ENCODE data around the gene FILIP1. TPM values are rescaled to one million over a fixed set of nuclear protein-coding genes. Genes with fewer than 3 reads are reported as not detected.
A peak's percentile ranks its signal among the peaks of the same experiment; 100 is the strongest.

Gene FILIP1
- total and polyA plus RNA-seq, 8 donors: 14.4 to 45.2 (median 32.5) TPM

- TF ChIP-seq CTCF (IDR thresholded peaks at IDR 0.05): no peak
- ATAC-seq (no peak), DNase-seq (no peak)
- H3K27ac ChIP-seq: no peak overlapping the region
- H3K27me3 ChIP-seq: no peaks in the 10 kb centered on the region
- intact Hi-C loops (cut with DNase I): no loop called here
- H3K4me3 ChIP-seq: no peak overlapping the region
- H3K36me3 ChIP-seq: no peaks in the 10 kb centered on the region
- no peaks in the 10 kb centered on the region for H3K4me1 ChIP-seq
- no peaks in the 10 kb centered on the region for H3K9me3 ChIP-seq
Observed at GRCh38 chr6:75386050-75386770, 107.4 kb downstream of the FILIP1 start.

GRCh38 chr6:75384116-75384515 lies 109.5 kb downstream of the FILIP1 start:
- no peaks in the 10 kb centered on the region for H3K9me3 ChIP-seq
- intact Hi-C loops (cut with DNase I): no loop called here
- no peaks in the 10 kb centered on the region for H3K27me3 ChIP-seq
- H3K36me3 ChIP-seq: no peaks in the 10 kb centered on the region
- DNase-seq: no peak
- H3K27ac ChIP-seq: no peak overlapping the region
- no peak for ATAC-seq
- H3K4me1 ChIP-seq: no peaks in the 10 kb centered on the region
- H3K4me3 ChIP-seq: no peak overlapping the region
- TF ChIP-seq CTCF (IDR thresholded peaks at IDR 0.05): no peak

DNA sequence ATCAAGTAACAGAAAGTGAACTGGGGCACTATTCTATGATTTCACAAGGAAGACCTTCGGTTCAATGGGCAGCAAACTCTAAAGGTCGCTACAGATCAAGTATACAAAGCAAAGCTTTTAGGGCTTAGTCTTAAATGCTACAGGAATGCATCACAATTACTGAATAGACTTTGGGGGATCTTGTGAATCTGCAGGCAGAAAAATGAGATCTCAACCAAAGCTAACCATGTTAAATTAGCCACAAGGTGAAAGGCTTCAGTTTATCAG lies 111.0 kb downstream of the FILIP1 start:
- no peak for TF ChIP-seq CTCF (IDR thresholded peaks at IDR 0.05)
- Histone ChIP-seq H3K36me3 (no peaks in the 10 kb centered on the region), H3K9me3 (no peaks in the 10 kb centered on the region), H3K27ac (no peak overlapping the region), H3K4me1 (no peaks in the 10 kb centered on the region), H3K4me3 (no peak overlapping the region), H3K27me3 (no peaks in the 10 kb centered on the region)
- intact Hi-C loops (cut with DNase I): no loop called here
- no peak for DNase-seq
- ATAC-seq: no peak

DNA sequence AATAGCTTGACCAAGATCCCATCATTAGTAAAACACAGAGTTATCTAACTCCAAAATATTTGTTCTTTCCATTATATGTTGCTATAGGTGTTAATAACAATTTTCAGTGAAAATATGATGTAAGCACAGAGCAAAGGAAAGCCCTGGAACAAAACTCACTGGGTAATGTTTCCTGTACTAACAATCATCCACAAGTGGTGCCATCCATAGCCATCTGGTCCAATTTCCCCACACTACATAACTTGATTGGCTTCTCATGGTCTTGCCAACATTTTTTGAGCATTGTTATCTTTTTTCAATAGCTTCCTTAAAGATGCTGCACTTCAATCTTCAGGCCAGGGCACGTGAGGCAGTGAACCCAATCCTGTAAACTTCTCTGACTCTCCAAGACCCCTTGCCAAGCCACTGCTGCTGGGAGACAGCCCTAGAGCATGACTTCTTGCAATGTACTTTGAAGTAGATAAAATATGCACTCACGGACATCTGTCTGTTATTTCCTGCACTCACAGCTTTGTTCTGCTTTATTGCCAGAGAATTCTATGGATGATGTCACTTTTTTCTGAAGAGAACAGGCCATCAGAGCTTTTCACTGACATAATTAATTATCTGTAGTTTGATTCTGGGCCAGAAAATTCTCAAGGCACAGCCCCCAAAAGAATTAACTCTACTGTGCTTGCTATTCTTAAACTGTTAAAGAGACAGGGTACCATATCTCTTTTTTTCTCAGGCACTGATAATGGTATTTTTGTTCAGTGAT lies 111.5 kb downstream of the FILIP1 start:
- no peaks in the 10 kb centered on the region for H3K36me3 ChIP-seq
- ATAC-seq (no peak), DNase-seq (peak in 2 of 4 donors; percentile 68 to 73)
- H3K9me3 ChIP-seq: no peaks in the 10 kb centered on the region
- no peak overlapping the region for H3K27ac ChIP-seq
- TF ChIP-seq CTCF (IDR thresholded peaks at IDR 0.05): no peak
- intact Hi-C loops (cut with DNase I): no loop called here
- H3K4me1 ChIP-seq: no peaks in the 10 kb centered on the region
- H3K27me3 ChIP-seq: no peaks in the 10 kb centered on the region
- no peak overlapping the region for H3K4me3 ChIP-seq

DNA sequence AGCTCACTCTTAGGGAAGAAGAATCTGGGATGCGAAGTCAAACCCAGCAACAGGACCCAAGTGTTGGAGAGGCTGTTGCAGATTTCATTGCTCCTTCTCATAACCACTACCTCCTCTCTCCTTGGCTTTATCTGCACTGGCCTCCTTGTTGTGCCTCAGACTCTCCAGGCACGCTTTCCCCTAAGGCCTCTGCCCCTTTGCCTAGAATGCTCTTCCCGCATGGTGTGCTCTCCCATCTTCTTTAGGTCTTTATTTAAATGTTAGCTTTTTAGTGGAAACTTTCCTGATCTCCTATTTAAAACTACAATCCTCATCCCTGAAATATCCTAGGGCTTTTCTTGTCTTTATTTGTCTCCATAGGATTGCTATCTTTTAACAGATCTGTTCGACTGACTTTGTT lies 114.1 kb downstream of the FILIP1 start:
- no peak for ATAC-seq
- TF ChIP-seq CTCF (IDR thresholded peaks at IDR 0.05): no peak

More for the DNA sequence above, 114.1 kb downstream of the FILIP1 start:
- no peaks in the 10 kb centered on the region for H3K4me1 ChIP-seq
- H3K4me3 ChIP-seq: no peak overlapping the region
- DNase-seq: no peak
- intact Hi-C loops (cut with DNase I): no loop called here
- no peaks in the 10 kb centered on the region for H3K27me3 ChIP-seq
- no peak overlapping the region for H3K27ac ChIP-seq
- no peaks in the 10 kb centered on the region for H3K36me3 ChIP-seq
- no peaks in the 10 kb centered on the region for H3K9me3 ChIP-seq

Data from left lung (tissue), 10 donors.